ENCODE data around the gene ERAP2. TPM values are rescaled to one million over a fixed set of nuclear protein-coding genes. Genes with fewer than 3 reads are reported as not detected.

ERAP2 gene
- total and polyA plus RNA-seq, 10 of the 15 experiments (the other 5 are each of a cell fraction or from before 2014, with no cell fraction given): 4.0 to 28.7 (median 11.7) TPM

DNA sequence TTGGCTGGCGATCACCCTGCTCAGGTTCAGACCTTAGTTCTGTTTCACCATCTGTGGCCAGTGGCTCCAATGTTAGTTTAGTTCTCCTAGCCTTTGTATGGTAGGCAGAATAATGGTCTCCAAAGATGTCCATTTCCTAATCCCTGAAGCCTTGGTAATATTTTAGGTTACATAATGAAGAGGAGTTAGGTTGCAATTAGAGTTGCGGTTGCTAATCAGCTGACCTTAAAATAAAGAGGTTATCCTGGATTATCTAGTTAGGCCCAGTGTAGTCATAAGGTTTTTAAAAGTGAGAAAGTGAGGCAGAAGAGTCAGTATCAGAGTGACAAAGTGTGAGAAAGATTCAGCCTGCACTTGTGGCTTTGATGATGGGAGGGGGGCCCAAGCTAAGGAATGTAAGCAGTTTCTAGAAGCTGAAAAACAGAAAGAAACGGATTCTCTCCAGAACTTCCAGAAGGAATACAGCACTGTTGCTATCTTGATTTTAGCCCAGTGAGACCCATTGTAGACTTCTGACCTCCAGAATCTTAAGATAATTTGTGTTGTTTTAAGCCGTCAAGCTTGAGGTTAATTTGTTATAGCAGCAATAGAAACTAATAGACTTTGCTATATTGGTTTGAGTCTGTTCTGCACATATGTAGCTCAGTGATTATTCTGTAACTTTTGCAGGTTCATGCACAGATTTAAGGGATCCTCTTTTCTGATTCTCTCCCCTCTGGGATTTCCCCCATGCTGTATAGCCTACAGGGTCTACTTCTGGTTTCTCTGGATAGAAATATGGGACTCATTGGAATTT is 81.2 kb downstream of the ERAP2 start (continued):
- TF ChIP-seq TCF3 (IDR thresholded peaks at IDR 0.05; ENCODE audit: borderline replicate concordance, insufficient read depth, low read depth, low read length) (no peak), EED (IDR thresholded peaks at IDR 0.05; ENCODE audit: low read depth) (peak; percentile 40; the same call in 1 of the 2 replicates), NFIC (IDR thresholded peaks at IDR 0.05; ENCODE audit: low read depth, low read length) (peak; percentile 69), TBL1XR1 (IDR thresholded peaks at IDR 0.05; ENCODE audit: low read depth, low read length) (no peak), ATF7 (IDR thresholded peaks at IDR 0.05; ENCODE audit: low read depth) (0 out of 2 replicates have a peak, but pooled peaks have one; percentile 22), JUNB (IDR thresholded peaks at IDR 0.05) (peak; percentile 64)
- TF ChIP-seq, protein P1, sequence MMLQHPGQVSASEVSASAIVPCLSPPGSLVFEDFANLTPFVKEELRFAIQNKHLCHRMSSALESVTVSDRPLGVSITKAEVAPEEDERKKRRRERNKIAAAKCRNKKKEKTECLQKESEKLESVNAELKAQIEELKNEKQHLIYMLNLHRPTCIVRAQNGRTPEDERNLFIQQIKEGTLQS (IDR thresholded peaks at IDR 0.05; ENCODE audit: borderline replicate concordance, extremely low read depth, low read depth, low read length): no peak
- TF ChIP-seq, protein P2, sequence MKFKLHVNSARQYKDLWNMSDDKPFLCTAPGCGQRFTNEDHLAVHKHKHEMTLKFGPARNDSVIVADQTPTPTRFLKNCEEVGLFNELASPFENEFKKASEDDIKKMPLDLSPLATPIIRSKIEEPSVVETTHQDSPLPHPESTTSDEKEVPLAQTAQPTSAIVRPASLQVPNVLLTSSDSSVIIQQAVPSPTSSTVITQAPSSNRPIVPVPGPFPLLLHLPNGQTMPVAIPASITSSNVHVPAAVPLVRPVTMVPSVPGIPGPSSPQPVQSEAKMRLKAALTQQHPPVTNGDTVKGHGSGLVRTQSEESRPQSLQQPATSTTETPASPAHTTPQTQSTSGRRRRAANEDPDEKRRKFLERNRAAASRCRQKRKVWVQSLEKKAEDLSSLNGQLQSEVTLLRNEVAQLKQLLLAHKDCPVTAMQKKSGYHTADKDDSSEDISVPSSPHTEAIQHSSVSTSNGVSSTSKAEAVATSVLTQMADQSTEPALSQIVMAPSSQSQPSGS (IDR thresholded peaks at IDR 0.05; ENCODE audit: low read length): no peak

DNA sequence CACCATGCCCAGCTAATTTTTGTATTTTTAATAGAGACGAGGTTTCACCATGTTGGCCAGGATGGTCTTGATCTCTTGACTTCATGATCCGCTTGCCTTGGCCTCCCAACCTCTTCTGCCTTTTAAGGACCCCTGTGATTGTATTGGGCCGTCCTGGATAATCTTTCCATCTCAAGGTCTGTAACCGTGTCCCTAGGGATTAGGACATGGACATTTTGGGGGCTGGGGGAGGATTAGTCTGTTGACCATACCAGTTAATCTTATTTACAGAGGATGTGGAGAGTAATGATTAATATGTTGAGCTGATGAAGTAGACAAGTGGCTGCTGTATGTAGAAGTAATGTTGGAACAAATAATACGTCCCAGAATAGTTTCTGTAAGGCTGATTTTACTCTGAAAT is 82.7 kb downstream of the ERAP2 start:
- intact Hi-C loops (cut with micrococcal nuclease; ENCODE audit: unreplicated experiment): no loop called here
- 77% methylated on average over 5 of the region's 5 CpGs for WGBS (ENCODE audit: insufficient coverage, insufficient replicate concordance, low lambda C conversion rate, missing lambda C conversion rate)

More for the DNA sequence above, 82.7 kb downstream of the ERAP2 start:
- CTCF ChIA-PET: interaction anchor here (0.6 to 3.4 kb wide), 8 partner anchors 15 to 198 kb away, joined by 4 to 17 read pairs (median 5); partner anchors contain the start of gene LIX1
- ATAC-seq (no peak), FAIRE-seq (no peak), DNase-seq (ENCODE audit: low read depth, low spot score) (no peak)
- peaks cover 2% of the 10 kb centered on the region; the same call in 1 of the 2 replicates for H4K20me1 ChIP-seq (ENCODE audit: control insufficient read depth, insufficient read depth)
- peaks cover 34% of the 10 kb centered on the region for H3K4me1 ChIP-seq (ENCODE audit: control insufficient read depth, insufficient read depth, low read length)
- H3K9ac ChIP-seq (ENCODE audit: control insufficient read depth, insufficient read depth, low read length): peak overlapping the region; percentile 70
- no TSS peak for BruUV-seq (replicated peaks)
- SMC1A ChIA-PET (ENCODE audit: uncharacterized antibody, unreplicated experiment): interaction anchor here (0.8 to 6.7 kb wide), 16 partner anchors 10 to 89 kb away, joined by 3 to 74 read pairs (median 7); partner anchors contain the start of genes ERAP2 and LNPEP
- TF ChIP-seq IKZF2 (IDR thresholded peaks at IDR 0.05) (peak in 1 of 2 experiments; percentile 23; a peak in 1 of 4 replicates), MEF2B (IDR thresholded peaks at IDR 0.05; ENCODE audit: partially characterized antibody, poor library complexity, severe bottlenecking) (peak; percentile 68), RAD51 (IDR thresholded peaks at IDR 0.05) (no peak)
- TF ChIP-seq, protein P3, sequence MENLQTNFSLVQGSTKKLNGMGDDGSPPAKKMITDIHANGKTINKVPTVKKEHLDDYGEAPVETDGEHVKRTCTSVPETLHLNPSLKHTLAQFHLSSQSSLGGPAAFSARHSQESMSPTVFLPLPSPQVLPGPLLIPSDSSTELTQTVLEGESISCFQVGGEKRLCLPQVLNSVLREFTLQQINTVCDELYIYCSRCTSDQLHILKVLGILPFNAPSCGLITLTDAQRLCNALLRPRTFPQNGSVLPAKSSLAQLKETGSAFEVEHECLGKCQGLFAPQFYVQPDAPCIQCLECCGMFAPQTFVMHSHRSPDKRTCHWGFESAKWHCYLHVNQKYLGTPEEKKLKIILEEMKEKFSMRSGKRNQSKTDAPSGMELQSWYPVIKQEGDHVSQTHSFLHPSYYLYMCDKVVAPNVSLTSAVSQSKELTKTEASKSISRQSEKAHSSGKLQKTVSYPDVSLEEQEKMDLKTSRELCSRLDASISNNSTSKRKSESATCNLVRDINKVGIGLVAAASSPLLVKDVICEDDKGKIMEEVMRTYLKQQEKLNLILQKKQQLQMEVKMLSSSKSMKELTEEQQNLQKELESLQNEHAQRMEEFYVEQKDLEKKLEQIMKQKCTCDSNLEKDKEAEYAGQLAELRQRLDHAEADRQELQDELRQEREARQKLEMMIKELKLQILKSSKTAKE (IDR thresholded peaks at IDR 0.05; ENCODE audit: low read depth, poor library complexity, severe bottlenecking): peak; percentile 12
- no peaks in the 10 kb centered on the region for H3K27me3 ChIP-seq (replicated peaks in 1 of 2; ENCODE audit: control insufficient read depth in 2 of 2, insufficient read depth in 2 of 2, low read length in 1 of 2)
- RAD21 ChIA-PET (ENCODE audit: unreplicated experiment): interaction anchor here (1.0 to 7.0 kb wide), 7 partner anchors 22 to 154 kb away, joined by 3 to 136 read pairs (median 4); partner anchors contain the start of genes ERAP2 and LNPEP
- H3K4me2 ChIP-seq (ENCODE audit: control insufficient read depth, insufficient read depth): peak overlapping the region; percentile 97
- in situ Hi-C loops (cut with MboI): no loop called here
- H3K36me3 ChIP-seq (ENCODE audit: control insufficient read depth in 2 of 2, insufficient read depth in 2 of 2, low read length in 1 of 2): no peaks in the 10 kb centered on the region; a peak in 1 of 4 replicates
- peak overlapping the region; percentile 72 for H3K4me3 ChIP-seq
- POLR2A ChIA-PET: interaction anchor here (0.7 to 7.5 kb wide), 10 partner anchors 10 to 97 kb away, joined by 3 to 65 read pairs (median 6); partner anchors contain the start of genes ERAP2 and LNPEP
- H3K79me2 ChIP-seq (ENCODE audit: control insufficient read depth, insufficient read depth, low read length): peaks cover 89% of the 10 kb centered on the region
- H3K9me3 ChIP-seq (replicated peaks; ENCODE audit: control insufficient read depth, insufficient read depth, low read length): no peaks in the 10 kb centered on the region; the same call in 1 of the 3 replicates
- no peak overlapping the region for H2AFZ ChIP-seq (ENCODE audit: control insufficient read depth, low read depth, low read length)
- H3K27ac ChIP-seq (ENCODE audit: control insufficient read depth, insufficient read depth): peak overlapping the region; percentile 84

Data from GM12878 (cell line).